Vein endothelial cell (primary cell): ENCODE measurements around the gene SPEM3. TPM values are rescaled to one million over a fixed set of nuclear protein-coding genes. Genes with fewer than 3 reads are reported as not detected.

ENCODE experiments used
- total RNA-seq: library from RNA; depleted of rRNA; stranded (reverse); fragments of >200 nt; gene quantifications from 2 replicates; pipeline ENCODE4 v1.2.3, GENCODE V29; 2012

Gene SPEM3
- total RNA-seq, result not detected in 2 replicates

GRCh38 chr17:7428557-7428956, at the start of gene SPEM3:
Gene SPEM3, plus strand, starts transcription at chr17:7428857. Its CDS starts 46 bp downstream, at chr17:7428903.

GRCh38 chr17:7380855-7381683, 47.6 kb upstream of the SPEM3 start, which contains the start of gene TNK1:
Gene TNK1, plus strand, starts transcription at chr17:7381089. Its CDS starts 1,838 bp downstream, at chr17:7382927.

DNA sequence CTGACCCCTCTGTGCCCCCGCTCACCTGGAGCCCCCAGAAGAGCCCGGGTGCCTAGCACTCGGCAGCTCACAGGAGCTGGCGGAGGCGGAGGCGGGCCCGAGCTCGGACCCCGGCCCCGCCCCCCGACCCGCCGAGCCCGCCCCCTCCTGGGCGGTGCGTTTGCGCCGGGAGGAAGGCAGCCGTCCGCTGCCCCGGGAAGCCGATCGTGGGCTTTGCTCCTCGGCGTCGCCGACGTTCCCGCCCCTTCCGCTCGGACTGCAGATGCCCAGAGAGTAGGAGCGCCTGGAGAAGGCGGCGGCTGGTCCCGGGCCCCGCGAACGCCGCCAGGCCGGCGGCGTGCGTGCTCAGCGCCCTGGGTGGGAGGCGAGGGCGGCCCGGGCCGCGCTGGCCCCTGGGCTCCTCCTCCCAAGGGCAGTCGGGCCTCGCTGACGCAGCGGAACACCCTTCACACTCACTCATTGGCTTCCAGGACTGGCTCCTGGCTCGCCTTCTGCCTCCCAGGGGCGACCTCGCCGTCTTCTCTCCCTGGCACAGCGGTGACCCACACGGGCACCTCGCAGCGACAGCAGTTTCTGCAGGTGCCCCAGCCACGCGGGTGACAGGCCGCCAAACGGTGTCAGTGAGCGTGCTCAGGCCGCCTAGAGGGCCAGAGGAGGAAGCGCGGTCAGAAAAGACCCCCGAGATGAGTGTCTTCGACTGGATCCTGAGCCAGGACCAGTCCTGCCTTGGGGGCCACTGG, 34.0 kb upstream of the SPEM3 start, which contains the start of gene PLSCR3:
PLSCR3 (minus strand) TSS at position 74 of the 740 bp plus-strand sequence. CDS start 415 bp downstream, outside the sequence.

DNA sequence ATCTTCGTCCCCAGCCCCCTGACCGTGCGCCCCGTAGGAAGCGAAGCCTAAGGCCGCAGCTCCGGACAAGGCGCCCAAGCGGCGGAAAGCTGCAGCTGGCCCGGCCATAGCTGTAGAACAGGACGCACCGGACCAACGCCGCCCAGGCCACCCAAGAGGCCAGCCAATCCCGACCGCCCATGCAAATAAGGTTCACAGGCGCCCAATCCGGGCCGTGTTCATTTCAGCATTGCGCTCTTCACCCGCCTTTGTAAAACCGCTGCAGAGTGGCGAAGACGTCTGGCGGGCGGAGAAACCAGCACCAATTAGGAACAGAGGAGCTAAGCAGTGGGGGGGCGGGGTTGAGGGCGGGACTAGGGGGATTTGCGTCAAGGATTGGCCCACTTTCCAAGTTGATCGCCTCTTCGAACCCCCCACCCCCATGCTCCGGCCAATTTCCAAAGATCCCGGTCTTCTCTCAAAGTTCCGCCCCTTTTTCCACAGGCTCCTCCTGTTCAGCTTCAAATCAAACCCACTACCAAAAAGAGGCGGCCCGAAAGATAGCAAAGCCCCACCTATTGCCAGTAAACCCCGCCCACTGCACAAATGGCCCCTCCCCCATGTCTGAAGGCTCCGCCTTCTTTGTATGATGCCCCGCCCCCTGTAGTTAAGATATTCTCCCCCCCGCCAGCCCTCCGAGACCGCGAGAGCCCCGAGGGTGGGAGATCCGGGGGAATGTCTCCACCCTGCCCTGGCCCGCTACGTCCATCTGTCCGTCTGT, 24.5 kb upstream of the SPEM3 start, which contains the start of gene TMEM256:
TMEM256 (minus strand) TSS at position 121 of the 760 bp plus-strand sequence; CDS start at position 108, 13 bp downstream.

GRCh38 chr17:7407485-7408251, 21.0 kb upstream of the SPEM3 start, which contains the start of gene NLGN2:
Gene NLGN2, plus strand, starts transcription at chr17:7407845. Its CDS starts 411 bp downstream, at chr17:7408256.

GRCh38 chr17:7419819-7420610, 8.6 kb upstream of the SPEM3 start, which contains the start of gene SPEM1:
Gene SPEM1, plus strand, starts transcription at chr17:7420324. Its CDS starts 61 bp downstream, at chr17:7420385.

GRCh38 chr17:7425316-7425715, 3.3 kb upstream of the SPEM3 start, which contains the start of gene SPEM2:
Gene SPEM2, plus strand, starts transcription at chr17:7425616. Its CDS starts 73 bp downstream, at chr17:7425689.

GRCh38 chr17:7439462-7440112, 10.9 kb downstream of the SPEM3 start, which contains the start of gene FGF11:
Gene FGF11, plus strand, starts transcription at chr17:7439512. Its CDS starts 109 bp downstream, at chr17:7439621.

GRCh38 chr17:7444682-7445618, 16.3 kb downstream of the SPEM3 start, which contains the start of gene CHRNB1:
Gene CHRNB1, plus strand, starts transcription at chr17:7445061. Its CDS starts 67 bp downstream, at chr17:7445128.

GRCh38 chr17:7479213-7480088, 50.8 kb downstream of the SPEM3 start, which contains the start of gene ZBTB4:
Gene ZBTB4, minus strand, starts transcription at chr17:7479631. Its CDS starts 12,830 bp downstream, at chr17:7466801.

GRCh38 chr17:7481275-7481674, 52.6 kb downstream of the SPEM3 start, which contains the start of gene SLC35G6:
Gene SLC35G6, plus strand, starts transcription at chr17:7481446. Its CDS starts 71 bp downstream, at chr17:7481517.

Other genes starting within 250 kb of the SPEM3 start
- gene ASGR1, start 249.5 kb upstream of the SPEM3 start, total RNA-seq, result 10.3 and 10.8 TPM in 2 replicates
- gene DLG4, start 209.0 kb upstream of the SPEM3 start, total RNA-seq, result 10.7 and 23.5 TPM in 2 replicates
- 200 and 286 TPM in 2 replicates for gene ACADVL, start 208.9 kb upstream of the SPEM3 start, total RNA-seq
- gene DVL2, start 194.3 kb upstream of the SPEM3 start, total RNA-seq, result 54.3 and 57.8 TPM in 2 replicates
- 57.2 and 58.5 TPM in 2 replicates for gene PHF23, start 189.4 kb upstream of the SPEM3 start, total RNA-seq
- 229 and 455 TPM in 2 replicates for gene GABARAP, start 186.4 kb upstream of the SPEM3 start, total RNA-seq
- 38.5 and 48.3 TPM in 2 replicates for gene CTDNEP1, start 177.1 kb upstream of the SPEM3 start, total RNA-seq
- 36.9 and 42.9 TPM in 2 replicates for gene ELP5, start 176.6 kb upstream of the SPEM3 start, total RNA-seq
- gene CLDN7, start 166.4 kb upstream of the SPEM3 start, total RNA-seq, result 10.8 and 13.4 TPM in 2 replicates
- 0.10 and 0.33 TPM in 2 replicates for gene SLC2A4, start 147.1 kb upstream of the SPEM3 start, total RNA-seq
- 2.3 TPM in 1 of 2 replicates, not detected in the other for gene YBX2, start 134.2 kb upstream of the SPEM3 start, total RNA-seq
- gene EIF5A, start 121.2 kb upstream of the SPEM3 start, total RNA-seq, result 949 and 999 TPM in 2 replicates
- gene GPS2, start 113.5 kb upstream of the SPEM3 start, total RNA-seq, result 43.1 and 48.1 TPM in 2 replicates
- 17.0 and 21.3 TPM in 2 replicates for gene NEURL4, start 99.5 kb upstream of the SPEM3 start, total RNA-seq
- gene ACAP1, start 92.3 kb upstream of the SPEM3 start, total RNA-seq, result not detected in 2 replicates
- 2.6 and 3.6 TPM in 2 replicates for gene KCTD11, start 76.7 kb upstream of the SPEM3 start, total RNA-seq
- not detected in 2 replicates for gene TMEM95, start 73.7 kb upstream of the SPEM3 start, total RNA-seq
- gene TNK1, start 47.8 kb upstream of the SPEM3 start, total RNA-seq, result 0.38 and 0.65 TPM in 2 replicates
- 27.0 and 36.3 TPM in 2 replicates for gene PLSCR3, start 34.3 kb upstream of the SPEM3 start, total RNA-seq
- 41.6 and 153 TPM in 2 replicates for gene TMEM256, start 24.8 kb upstream of the SPEM3 start, total RNA-seq
- gene NLGN2, start 21.0 kb upstream of the SPEM3 start, total RNA-seq, result 4.6 and 5.2 TPM in 2 replicates
- not detected in 2 replicates for gene SPEM1, start 8.5 kb upstream of the SPEM3 start, total RNA-seq
- not detected in 2 replicates for gene SPEM2, start 3.2 kb upstream of the SPEM3 start, total RNA-seq
- 13.1 and 13.6 TPM in 2 replicates for gene TMEM102, start 6.6 kb downstream of the SPEM3 start, total RNA-seq
- 0.38 and 0.65 TPM in 2 replicates for gene FGF11, start 10.7 kb downstream of the SPEM3 start, total RNA-seq
- gene CHRNB1, start 16.2 kb downstream of the SPEM3 start, total RNA-seq, result 5.5 and 5.9 TPM in 2 replicates
- 26.4 and 32.3 TPM in 2 replicates for gene ZBTB4, start 50.8 kb downstream of the SPEM3 start, total RNA-seq
- not detected in 2 replicates for gene SLC35G6, start 52.6 kb downstream of the SPEM3 start, total RNA-seq
- gene POLR2A, start 55.5 kb downstream of the SPEM3 start, total RNA-seq, result 128 and 163 TPM in 2 replicates
- gene TNFSF12, start 120.2 kb downstream of the SPEM3 start, total RNA-seq, result 16.7 and 20.2 TPM in 2 replicates
- 1.3 and 2.5 TPM in 2 replicates for gene TNFSF13, start 129.9 kb downstream of the SPEM3 start, total RNA-seq
- 78.2 and 91.8 TPM in 2 replicates for gene SENP3, start 133.1 kb downstream of the SPEM3 start, total RNA-seq
- gene CD68, start 150.8 kb downstream of the SPEM3 start, total RNA-seq, result 5.5 and 7.5 TPM in 2 replicates
- 139 and 210 TPM in 2 replicates for gene MPDU1, start 155.0 kb downstream of the SPEM3 start, total RNA-seq
- gene SOX15, start 161.2 kb downstream of the SPEM3 start, total RNA-seq, result 0.33 TPM in 1 of 2 replicates, not detected in the other
- 35.9 and 44.5 TPM in 2 replicates for gene FXR2, start 186.0 kb downstream of the SPEM3 start, total RNA-seq
- gene SAT2, start 199.0 kb downstream of the SPEM3 start, total RNA-seq, result 18.3 and 25.2 TPM in 2 replicates
- 0.19 TPM in 1 of 2 replicates, not detected in the other for gene SHBG, start 201.3 kb downstream of the SPEM3 start, total RNA-seq
- gene ATP1B2, start 222.1 kb downstream of the SPEM3 start, total RNA-seq, result not detected in 2 replicates